ENCODE measurements around the gene SETDB1.
A peak's percentile ranks its signal among the peaks of the same experiment; 100 is the strongest.

SETDB1 gene

GRCh38 chr1:151008244-151009205, 82.4 kb downstream of the SETDB1 start, which contains the start of gene PRUNE1 (continued):
- TF ChIP-seq TSHZ1 (tag by site-specific recombination; IDR thresholded peaks at IDR 0.05; ENCODE audit: borderline replicate concordance), result no peak
- TF ChIP-seq ZBTB7A (tag by site-specific recombination; IDR thresholded peaks at IDR 0.05; ENCODE audit: low read depth), result 0 out of 2 replicates have a peak, but pooled peaks have one; percentile 78
- no peak for TF ChIP-seq ZNF18 (tag by site-specific recombination; IDR thresholded peaks at IDR 0.05)
- TF ChIP-seq ZNF560 (tag by site-specific recombination; IDR thresholded peaks at IDR 0.05; ENCODE audit: borderline replicate concordance), result no peak
- TF ChIP-seq KLF7 (tag by site-specific recombination; IDR thresholded peaks at IDR 0.05; ENCODE audit: borderline replicate concordance), result no peak
- TF ChIP-seq ZNF2 (tag by site-specific recombination; IDR thresholded peaks at IDR 0.05), result peak; percentile 15; the same call in 1 of the 2 replicates
- no peak for TF ChIP-seq MEIS1 (CRISPR knock-in tag; IDR thresholded peaks at IDR 0.05; ENCODE audit: borderline replicate concordance)
- TF ChIP-seq ZNF311 (tag by site-specific recombination; IDR thresholded peaks at IDR 0.05; ENCODE audit: borderline replicate concordance), result no peak
- peak; percentile 95 for TF ChIP-seq ZNF629 (tag by site-specific recombination; IDR thresholded peaks at IDR 0.05)
- TF ChIP-seq ZNF280C (tag by site-specific recombination; IDR thresholded peaks at IDR 0.05), result no peak
- 0 out of 2 replicates have a peak, but pooled peaks have one; percentile 11 for TF ChIP-seq ZIC2 (tag by site-specific recombination; IDR thresholded peaks at IDR 0.05)
- TF ChIP-seq GLI4 (tag by site-specific recombination; IDR thresholded peaks at IDR 0.05), result no peak
- peak; percentile 78 for TF ChIP-seq ZBTB17 (tag by site-specific recombination; IDR thresholded peaks at IDR 0.05)
- TF ChIP-seq ZNF658 (tag by site-specific recombination; IDR thresholded peaks at IDR 0.05), result no peak
- TF ChIP-seq ZBTB44 (tag by site-specific recombination; IDR thresholded peaks at IDR 0.05), result 0 out of 2 replicates have a peak, but pooled peaks have one; percentile 6
- peak; percentile 64; the same call in 1 of the 2 replicates for TF ChIP-seq KLF10 (tag by site-specific recombination; IDR thresholded peaks at IDR 0.05)
- no peak for TF ChIP-seq ZNF571 (tag by site-specific recombination; IDR thresholded peaks at IDR 0.05)
- TF ChIP-seq ZBTB1 (tag by site-specific recombination; IDR thresholded peaks at IDR 0.05), result peak; percentile 58; the same call in 1 of the 2 replicates
- TF ChIP-seq FEZF1 (tag by site-specific recombination; IDR thresholded peaks at IDR 0.05), result no peak
- TF ChIP-seq ZNF645 (tag by site-specific recombination; IDR thresholded peaks at IDR 0.05), result no peak
- TF ChIP-seq ZNF449 (tag by site-specific recombination; IDR thresholded peaks at IDR 0.05), result no peak
- no peak for TF ChIP-seq KLF1 (tag by site-specific recombination; IDR thresholded peaks at IDR 0.05)
- TF ChIP-seq ZNF366 (tag by site-specific recombination; conservative IDR thresholded peaks at IDR 0.05), result peak; percentile 54; the same call in 1 of the 2 replicates
- no peak for TF ChIP-seq ZNF791 (tag by site-specific recombination; IDR thresholded peaks at IDR 0.05)
- TF ChIP-seq AEBP2 (tag by site-specific recombination; IDR thresholded peaks at IDR 0.05; ENCODE audit: borderline replicate concordance), result no peak

All from HEK293 (cell line).